H7 (cell line): ENCODE results near the gene CNTN2. TPM values are rescaled to one million over a fixed set of nuclear protein-coding genes. Genes with fewer than 3 reads are reported as not detected.
A peak's percentile ranks its signal among the peaks of the same experiment; 100 is the strongest.

Source experiments
- DNase-seq: peaks from one replicate; pipeline ENCODE4 v3.0.0; 2012
- H3K27me3 ChIP-seq: 2 replicates; pipeline ENCODE4 v1.6.0; 2011; ENCODE audit warnings: mild to moderate bottlenecking, low read length; ENCODE audit not compliant: control insufficient read depth, insufficient read depth
- H3K36me3 ChIP-seq: replicated peaks from 2 replicates; pipeline ENCODE4 v1.5.1; 2011; ENCODE audit warnings: low read length; ENCODE audit not compliant: control insufficient read depth, insufficient read depth
- H3K4me3 ChIP-seq: 2 replicates; pipeline ENCODE4 v1.5.1; 2011; ENCODE audit warnings: low read depth, mild to moderate bottlenecking, control low read depth, low read length, moderate library complexity; ENCODE audit not compliant: insufficient read depth
- total RNA-seq: library from RNA; depleted of rRNA; stranded (reverse); fragments of >200 nt; shearing (Covaris generic); gene quantifications from 2 replicates; pipeline ENCODE4 v1.2.3, GENCODE V29; 2014; rRNA removed

Gene CNTN2
- total RNA-seq, 1 experiment from 2014 or later = not detected

DNA sequence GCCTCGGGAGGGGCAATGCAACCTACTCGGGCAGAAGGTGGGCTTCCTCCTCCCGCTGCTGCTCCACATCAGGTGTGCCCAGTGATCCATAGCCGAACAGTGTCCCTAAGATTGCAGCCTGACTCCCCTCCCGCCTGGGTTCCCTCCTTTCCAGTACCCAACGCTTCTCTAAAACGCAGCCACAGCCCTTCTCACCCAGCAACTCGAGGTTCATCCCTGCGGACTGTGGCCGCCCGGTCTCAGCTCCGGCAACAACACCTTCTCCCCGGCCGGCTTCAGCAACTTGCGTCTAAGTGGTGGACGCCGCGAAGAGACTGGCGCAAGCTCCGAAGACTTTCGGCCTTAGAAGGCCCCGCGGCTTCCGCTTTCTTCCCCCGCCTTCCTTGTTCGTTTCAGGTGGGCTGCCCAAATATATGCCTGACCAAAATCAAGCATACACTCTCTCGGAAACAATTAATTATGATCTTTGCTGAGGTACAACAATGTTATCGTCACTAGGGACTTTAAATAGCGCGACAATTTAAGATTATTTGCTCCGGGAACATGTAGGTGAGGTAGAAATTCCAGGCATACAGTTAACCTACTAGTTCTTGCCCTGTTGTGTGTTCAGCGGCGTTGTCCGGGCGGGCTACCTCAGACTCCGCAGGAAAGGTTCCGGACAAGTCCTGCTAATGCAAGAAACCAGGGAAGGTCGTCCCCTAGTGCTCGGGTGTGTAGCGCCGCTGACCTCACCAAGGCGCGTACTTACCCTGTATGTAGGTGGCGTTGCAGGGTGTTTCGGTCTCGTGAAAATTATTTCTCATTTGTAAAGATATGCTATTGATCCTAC lies 78.9 kb downstream of the CNTN2 start, which contains the start of gene RBBP5:
RBBP5 (minus strand) TSS at position 319 of the 829 bp plus-strand sequence; CDS start at position 214, 105 bp downstream.
- peak; percentile 84 for DNase-seq
- H3K4me3 ChIP-seq = peak within 1 kb of the TSS; percentile 99
- H3K27me3 ChIP-seq = no peaks in the 10 kb centered on the region
- H3K36me3 ChIP-seq = peaks cover 1% of the 10 kb centered on the region

DNA sequence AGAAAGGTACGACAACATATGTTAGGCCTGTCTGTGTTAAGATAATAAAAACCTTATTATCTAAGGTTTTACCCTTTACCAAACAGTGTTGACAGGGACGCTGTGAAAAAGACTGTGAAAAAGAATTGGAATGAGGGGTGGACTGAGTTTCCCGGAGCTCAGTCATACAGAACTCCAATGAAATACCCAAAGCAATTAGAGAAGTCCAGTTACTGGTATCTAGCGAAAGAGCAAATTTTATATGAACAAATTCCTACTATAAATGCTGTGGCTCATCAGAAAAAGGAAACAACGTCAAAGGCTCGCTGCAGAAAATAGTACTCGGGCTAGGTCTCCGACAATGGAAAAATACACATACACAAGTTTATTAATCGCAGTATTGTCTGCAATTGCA lies 79.5 kb downstream of the CNTN2 start:
- H3K4me3 ChIP-seq = peak overlapping the region; percentile 99
- H3K27me3 ChIP-seq = no peaks in the 10 kb centered on the region
- no peak for DNase-seq

GRCh38 chr1:205124726-205125125 lies 81.7 kb downstream of the CNTN2 start:
- no peak for DNase-seq
- no peak overlapping the region for H3K4me3 ChIP-seq

More for the DNA sequence above, 79.5 kb downstream of the CNTN2 start:
- H3K36me3 ChIP-seq = peaks cover 1% of the 10 kb centered on the region

DNA sequence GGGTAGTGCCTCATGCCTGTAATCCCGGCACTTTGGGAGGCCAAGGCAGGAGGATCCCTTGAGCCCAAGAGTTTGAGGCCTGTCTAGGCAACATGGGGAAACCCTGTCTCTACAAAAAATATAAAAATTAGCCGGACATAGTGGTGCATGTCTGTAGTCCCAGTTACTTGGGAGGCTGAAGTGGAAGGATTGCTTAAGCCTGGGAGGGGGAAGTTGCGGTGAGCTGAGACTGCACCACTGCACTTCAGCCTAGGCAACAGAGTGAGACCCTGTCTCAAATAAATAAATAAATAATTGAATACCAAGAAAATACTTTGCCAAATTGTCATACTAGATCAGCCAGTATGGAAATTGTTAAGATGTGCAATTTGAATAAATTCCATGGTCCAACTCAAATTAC lies 84.6 kb downstream of the CNTN2 start:
- no peak for DNase-seq
- Histone ChIP-seq H3K36me3 (no peaks in the 10 kb centered on the region), H3K4me3 (no peak overlapping the region), H3K27me3 (no peaks in the 10 kb centered on the region)

More at GRCh38 chr1:205124726-205125125, 81.7 kb downstream of the CNTN2 start:
- no peaks in the 10 kb centered on the region for H3K36me3 ChIP-seq
- no peaks in the 10 kb centered on the region for H3K27me3 ChIP-seq

Other genes starting within 250 kb of the CNTN2 start
- 22.4 and 23.6 TPM in 2 replicates for gene NFASC, start 172.3 kb upstream of the CNTN2 start, total RNA-seq
- 1.9 and 2.6 TPM in 2 replicates for gene TMEM81, start 41.2 kb downstream of the CNTN2 start, total RNA-seq
- 21.7 and 24.6 TPM in 2 replicates for gene RBBP5, start 78.8 kb downstream of the CNTN2 start, total RNA-seq
- gene DSTYK, start 168.5 kb downstream of the CNTN2 start, total RNA-seq = 10.9 and 13.9 TPM in 2 replicates
- 13.6 and 19.3 TPM in 2 replicates for gene TMCC2, start 184.7 kb downstream of the CNTN2 start, total RNA-seq